Ascending aorta (tissue), 2 donors: ENCODE data around the gene RNF213. TPM values are rescaled to one million over a fixed set of nuclear protein-coding genes. Genes with fewer than 3 reads are reported as not detected.

Experiments used
- DNase-seq, 2 donors: peaks; one replicate each; pipeline ENCODE4 v3.0.0-alpha.2; 2019; ENCODE audit warnings: low spot score in 2 of 2
- H3K27ac ChIP-seq, 2 donors: fragments of 200-600 bp; sonication (generic); one replicate each; pipeline ENCODE4 v1.5.1; 2016 to 2017; ENCODE audit warnings: mild to moderate bottlenecking in 1 of 2
- H3K27me3 ChIP-seq: fragments of 200-600 bp; sonication (generic); one replicate; pipeline ENCODE4 v1.5.1; 2017
- H3K36me3 ChIP-seq, 2 donors: fragments of 200-600 bp; sonication (generic); one replicate each; pipeline ENCODE4 v1.5.1; 2016
- H3K4me1 ChIP-seq, 2 donors: fragments of 200-600 bp; sonication (generic); one replicate each; pipeline ENCODE4 v1.5.1; 2016 to 2017; ENCODE audit warnings: mild to moderate bottlenecking in 1 of 2
- H3K4me3 ChIP-seq, 2 donors: fragments of 200-600 bp; sonication (generic); one replicate each; pipeline ENCODE4 v1.5.1; 2016 to 2017; ENCODE audit warnings: mild to moderate bottlenecking in 1 of 2
- H3K9me3 ChIP-seq, 2 donors: fragments of 200-600 bp; sonication (generic); one replicate each; pipeline ENCODE4 v1.5.1; 2016
- intact Hi-C: fragments of 100-400 bp; cut with DNase I; formaldehyde crosslinking; loops from one replicate; pipeline ENCODE4 v1.15.1; 2023
- total RNA-seq: library from RNA; depleted of rRNA; stranded (reverse); fragments of >200 nt; gene quantifications from one replicate; pipeline ENCODE4 v1.1.0, GENCODE V29; 2016
- TF ChIP-seq, protein P1 (sequence below), 3 experiments: fragments of 200-600 bp in 2 of 3; fragments of 450-650 bp in 1 of 3; sonication (generic) in 2 of 3; IDR thresholded peaks; one replicate each; pipeline ENCODE4 v1.5.1; 2016 to 2019; ENCODE audit warnings: antibody characterized with exemption in 3 of 3, mild to moderate bottlenecking in 1 of 3, moderate library complexity in 1 of 3

The RNF213 gene
- total RNA-seq, 1 donor from 2014 or later, result 155 TPM

DNA sequence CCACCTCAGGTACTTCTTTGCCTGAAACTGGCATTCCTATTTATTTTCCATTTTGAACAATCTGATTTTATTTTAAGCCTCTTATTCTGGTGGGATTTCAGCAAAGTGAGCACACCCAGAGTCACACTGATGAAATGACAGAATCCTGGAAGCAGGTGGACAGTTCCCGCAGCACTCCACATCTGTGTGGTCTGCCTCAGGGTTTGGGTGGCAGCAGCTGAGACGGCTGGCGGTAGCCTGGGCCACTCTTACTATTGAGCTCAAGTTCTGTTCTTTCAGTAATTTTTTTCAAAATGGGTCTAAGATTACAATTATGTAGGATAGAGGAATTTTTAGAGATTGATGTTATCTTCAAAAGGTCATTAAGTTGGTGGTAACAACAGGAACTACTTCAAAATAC, 121.8 kb downstream of the RNF213 start:
- intact Hi-C loops, result no loop called here
- Histone ChIP-seq H3K27me3 (no peaks in the 10 kb centered on the region), H3K36me3 (peaks cover 87 to 100% of the 10 kb centered on the region in 2 donors), H3K4me3 (no peak overlapping the region), H3K4me1 (no peaks in the 10 kb centered on the region), H3K9me3 (no peaks in the 10 kb centered on the region), H3K27ac (no peak overlapping the region)
- DNase-seq, result no peak
- TF ChIP-seq, protein P1, sequence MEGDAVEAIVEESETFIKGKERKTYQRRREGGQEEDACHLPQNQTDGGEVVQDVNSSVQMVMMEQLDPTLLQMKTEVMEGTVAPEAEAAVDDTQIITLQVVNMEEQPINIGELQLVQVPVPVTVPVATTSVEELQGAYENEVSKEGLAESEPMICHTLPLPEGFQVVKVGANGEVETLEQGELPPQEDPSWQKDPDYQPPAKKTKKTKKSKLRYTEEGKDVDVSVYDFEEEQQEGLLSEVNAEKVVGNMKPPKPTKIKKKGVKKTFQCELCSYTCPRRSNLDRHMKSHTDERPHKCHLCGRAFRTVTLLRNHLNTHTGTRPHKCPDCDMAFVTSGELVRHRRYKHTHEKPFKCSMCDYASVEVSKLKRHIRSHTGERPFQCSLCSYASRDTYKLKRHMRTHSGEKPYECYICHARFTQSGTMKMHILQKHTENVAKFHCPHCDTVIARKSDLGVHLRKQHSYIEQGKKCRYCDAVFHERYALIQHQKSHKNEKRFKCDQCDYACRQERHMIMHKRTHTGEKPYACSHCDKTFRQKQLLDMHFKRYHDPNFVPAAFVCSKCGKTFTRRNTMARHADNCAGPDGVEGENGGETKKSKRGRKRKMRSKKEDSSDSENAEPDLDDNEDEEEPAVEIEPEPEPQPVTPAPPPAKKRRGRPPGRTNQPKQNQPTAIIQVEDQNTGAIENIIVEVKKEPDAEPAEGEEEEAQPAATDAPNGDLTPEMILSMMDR (IDR thresholded peaks at IDR 0.05), result no peak

DNA sequence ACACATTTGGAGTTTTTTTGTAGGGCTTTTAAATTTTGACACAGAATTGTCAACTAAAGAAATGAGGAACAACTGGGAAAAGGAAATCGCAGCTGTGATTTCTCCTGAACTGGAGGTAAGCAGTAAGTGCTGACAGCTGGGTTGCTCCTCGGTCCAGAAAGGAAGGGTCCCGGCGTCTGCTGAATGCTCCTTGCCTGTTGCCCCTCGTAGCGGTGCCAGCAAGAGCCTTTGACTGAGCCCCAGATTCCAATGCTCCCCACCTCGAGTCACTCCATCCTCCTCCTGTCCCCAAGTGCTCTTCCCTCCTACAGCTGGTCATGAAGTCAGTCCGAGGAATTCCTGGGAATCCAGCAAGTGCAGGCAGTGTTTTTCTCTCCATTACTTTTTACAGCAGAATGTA, 122.3 kb downstream of the RNF213 start:
- Histone ChIP-seq H3K36me3 (peaks cover 86 to 98% of the 10 kb centered on the region in 2 donors), H3K4me1 (no peaks in the 10 kb centered on the region), H3K9me3 (no peaks in the 10 kb centered on the region), H3K27me3 (no peaks in the 10 kb centered on the region), H3K27ac (no peak overlapping the region), H3K4me3 (no peak overlapping the region)
- DNase-seq, result no peak
- TF ChIP-seq, protein P1 (IDR thresholded peaks at IDR 0.05), result no peak
- intact Hi-C loops, result no loop called here

- Histone ChIP-seq H3K36me3 (peaks cover 88 to 98% of the 10 kb centered on the region in 2 donors), H3K4me1 (no peaks in the 10 kb centered on the region), H3K9me3 (no peaks in the 10 kb centered on the region), H3K27me3 (no peaks in the 10 kb centered on the region), H3K27ac (no peak overlapping the region), H3K4me3 (no peak overlapping the region)
- intact Hi-C loops, result no loop called here
- no peak for DNase-seq
- TF ChIP-seq, protein P1 (IDR thresholded peaks at IDR 0.05), result no peak
These were observed 123.7 kb downstream of the RNF213 start for GRCh38 chr17:80384078-80384960.

DNA sequence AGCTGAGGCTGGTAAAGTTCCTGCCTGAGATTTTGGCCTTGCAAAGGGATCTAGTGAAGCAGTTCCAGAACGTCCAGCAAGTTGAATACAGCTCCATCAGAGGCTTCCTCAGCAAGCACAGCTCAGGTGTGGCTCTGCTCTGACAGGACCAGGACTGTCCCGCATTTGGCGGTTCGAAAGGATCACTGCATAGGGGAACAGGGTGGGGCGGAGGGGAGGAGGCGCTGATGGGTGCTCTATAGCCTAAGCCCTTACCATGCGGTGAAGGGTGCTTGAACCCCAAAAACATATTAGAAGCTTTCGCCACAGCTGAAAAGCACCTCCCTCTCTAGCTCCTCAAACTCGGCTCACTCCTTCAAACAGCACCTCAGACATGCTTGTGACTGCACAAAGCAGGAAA, 124.4 kb downstream of the RNF213 start:
- intact Hi-C loops, result no loop called here
- Histone ChIP-seq H3K27ac (no peak overlapping the region), H3K36me3 (peaks cover 91 to 98% of the 10 kb centered on the region in 2 donors), H3K4me1 (no peaks in the 10 kb centered on the region), H3K27me3 (no peaks in the 10 kb centered on the region), H3K9me3 (no peaks in the 10 kb centered on the region), H3K4me3 (no peak overlapping the region)
- no peak for DNase-seq
- TF ChIP-seq, protein P1 (IDR thresholded peaks at IDR 0.05), result no peak

GRCh38 chr17:80386341-80386740, 125.7 kb downstream of the RNF213 start:
- Histone ChIP-seq H3K36me3 (peaks cover 91 to 98% of the 10 kb centered on the region in 2 donors), H3K9me3 (no peaks in the 10 kb centered on the region), H3K4me1 (no peaks in the 10 kb centered on the region), H3K4me3 (no peak overlapping the region), H3K27me3 (no peaks in the 10 kb centered on the region), H3K27ac (no peak overlapping the region)
- no peak for DNase-seq
- TF ChIP-seq, protein P1 (IDR thresholded peaks at IDR 0.05), result no peak
- intact Hi-C loops, result no loop called here
